NCI-H2196 (cell line): ENCODE data around the gene KCNH4.
"Not testable (repeated sequence)": the region's sequence is repeated elsewhere in the genome, so short reads cannot be mapped to it uniquely, and the experiment has no call there.

Experiments used
- DNase-seq: peaks from one replicate; lab custom pipeline; 2025; ENCODE audit not compliant: unreplicated experiment; lab: John Stamatoyannopoulos, UW

The KCNH4 gene

DNA sequence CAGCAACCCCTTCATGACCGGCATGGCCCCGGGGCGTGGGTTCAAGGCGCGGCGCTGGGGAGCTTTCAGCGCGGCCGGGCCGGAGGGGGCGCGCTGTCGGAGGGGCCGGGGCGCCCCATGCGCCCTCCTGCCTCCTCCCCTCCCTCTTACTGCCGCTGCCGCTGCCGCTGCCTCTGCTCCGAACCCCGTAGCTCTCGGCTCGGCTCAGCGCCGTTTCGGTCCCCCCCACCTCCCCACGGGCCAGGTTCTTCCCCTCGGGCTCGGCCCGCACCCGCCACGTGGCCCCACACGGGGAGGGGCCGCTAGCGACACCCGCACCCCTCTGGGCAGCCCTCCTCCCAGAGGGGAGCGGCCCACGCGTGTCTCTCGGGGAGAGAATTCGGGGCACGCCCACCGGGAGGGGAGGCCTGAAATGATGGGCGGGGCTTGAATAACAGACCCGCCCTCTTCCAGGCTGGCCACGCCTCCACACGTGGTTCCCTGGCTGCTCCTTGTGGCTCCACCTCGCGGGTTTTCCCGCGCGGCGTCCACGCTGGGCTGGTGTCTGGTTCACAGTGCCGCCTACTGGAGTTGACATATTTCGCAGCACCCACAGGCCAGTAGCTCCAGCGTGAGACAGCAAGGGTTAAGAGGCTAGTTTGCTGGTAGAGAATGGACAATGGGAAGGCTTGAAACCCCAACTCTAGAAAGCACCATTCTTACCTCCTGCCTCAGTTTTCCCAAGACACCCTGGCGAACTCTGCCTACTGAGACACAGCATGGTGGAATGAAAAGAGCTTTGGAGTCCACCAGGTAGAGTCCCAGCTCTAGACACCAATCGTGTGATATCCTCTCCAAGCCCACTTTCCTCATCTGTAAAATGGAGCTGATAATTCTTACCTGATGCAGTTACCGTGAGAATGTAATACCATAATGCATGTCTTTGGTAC, at the start of gene KCNH4:
Gene KCNH4 (minus strand): TSS at position 221 of the 929 bp plus-strand sequence. CDS start 197 bp downstream, at position 24.
- peak; percentile 68 for DNase-seq

- no peak for DNase-seq
These were observed 49.3 kb upstream of the KCNH4 start for GRCh38 chr17:42230225-42230624.

- DNase-seq: no peak
These were observed 47.1 kb upstream of the KCNH4 start for GRCh38 chr17:42227849-42228700.

GRCh38 chr17:42225646-42226045, 44.7 kb upstream of the KCNH4 start:
- DNase-seq: no peak

GRCh38 chr17:42224651-42225050, 43.7 kb upstream of the KCNH4 start:
- DNase-seq: no peak

DNA sequence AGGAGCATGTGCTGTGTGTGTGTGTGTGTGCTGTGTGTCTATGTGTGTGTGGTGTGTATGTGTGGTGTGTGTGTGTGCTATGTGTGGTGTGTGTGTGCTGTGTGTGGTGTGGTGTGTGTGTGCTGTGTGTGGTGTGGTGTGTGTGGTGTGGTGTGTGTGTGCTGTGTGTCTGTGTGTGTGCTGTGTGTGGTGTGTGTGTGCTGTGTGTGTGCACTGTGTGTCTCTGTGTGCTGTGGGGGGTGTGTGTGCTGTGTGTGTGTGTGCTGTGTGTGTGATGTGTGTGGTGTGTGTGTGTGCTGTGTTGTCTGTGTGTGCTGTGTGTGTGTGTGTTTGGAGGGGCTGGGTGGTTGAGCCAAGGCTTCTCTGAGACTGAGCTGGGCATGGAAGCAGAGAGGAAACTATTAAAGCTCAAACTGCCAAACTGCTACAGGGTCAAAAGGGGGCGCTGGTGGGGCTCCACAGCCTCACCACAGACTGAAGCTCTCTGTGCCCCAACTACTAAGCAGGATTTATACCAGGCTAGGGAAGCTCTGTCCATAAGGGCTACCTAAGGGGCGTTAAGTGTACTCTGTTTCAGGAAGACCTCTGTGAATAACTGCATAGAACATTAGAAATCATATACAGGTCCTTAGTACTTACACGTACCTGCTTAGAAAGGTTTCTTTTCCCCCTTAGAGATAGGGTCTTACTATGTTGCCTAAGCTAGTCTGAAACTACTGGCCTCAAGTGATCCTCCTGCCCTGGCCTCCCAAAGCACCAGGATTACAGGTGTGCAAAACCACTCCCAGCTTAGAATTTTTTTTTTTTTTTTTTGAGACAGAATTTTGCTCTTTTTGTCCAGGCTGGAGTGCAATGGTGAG, 41.2 kb upstream of the KCNH4 start:
- DNase-seq: peak; percentile 4

DNA sequence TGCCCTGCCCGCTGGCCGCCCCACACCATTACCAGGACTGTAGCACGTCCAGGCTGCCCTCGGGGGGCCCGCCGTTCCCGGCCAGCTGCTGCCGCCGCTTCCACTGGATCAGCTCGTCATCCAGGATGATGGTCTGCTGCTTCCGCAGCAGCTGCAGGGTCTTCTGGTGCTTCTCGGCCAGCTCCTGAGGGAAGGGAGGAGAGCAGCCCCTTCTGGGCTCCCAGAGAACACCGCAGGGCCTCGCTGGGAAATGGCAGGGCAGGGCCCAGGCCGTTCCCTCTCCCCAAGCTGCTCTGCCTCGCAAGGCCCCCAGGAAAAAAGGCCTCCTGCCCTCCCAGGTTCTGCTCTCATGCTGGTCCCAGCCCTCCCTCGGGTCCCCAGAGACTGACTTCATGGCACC, 38.3 kb upstream of the KCNH4 start:
- DNase-seq: not testable (repeated sequence)

DNA sequence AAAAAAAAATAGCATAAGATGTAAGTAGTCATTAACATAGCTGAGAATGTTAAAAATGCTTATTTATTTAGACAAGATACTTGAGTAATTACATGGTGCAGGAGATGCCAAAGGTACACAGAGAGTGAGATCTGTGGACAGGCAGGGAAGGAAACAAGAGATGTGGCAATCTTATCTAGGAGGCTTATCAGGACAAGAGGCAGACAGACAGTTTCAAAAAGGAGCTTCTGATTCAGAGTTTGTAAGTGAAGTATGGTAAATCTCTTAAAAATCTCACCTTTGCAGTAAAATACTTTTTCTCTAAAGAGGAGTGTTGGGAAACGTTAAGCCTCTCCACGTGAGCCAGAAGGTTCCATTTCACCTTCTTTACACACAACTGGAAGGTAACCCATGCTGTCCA, 33.2 kb upstream of the KCNH4 start:
- DNase-seq: no peak

GRCh38 chr17:42212382-42212781, 31.4 kb upstream of the KCNH4 start:
- DNase-seq: no peak

- DNase-seq: not testable (repeated sequence)
These were observed 31.0 kb upstream of the KCNH4 start for GRCh38 chr17:42211921-42212341.

DNA sequence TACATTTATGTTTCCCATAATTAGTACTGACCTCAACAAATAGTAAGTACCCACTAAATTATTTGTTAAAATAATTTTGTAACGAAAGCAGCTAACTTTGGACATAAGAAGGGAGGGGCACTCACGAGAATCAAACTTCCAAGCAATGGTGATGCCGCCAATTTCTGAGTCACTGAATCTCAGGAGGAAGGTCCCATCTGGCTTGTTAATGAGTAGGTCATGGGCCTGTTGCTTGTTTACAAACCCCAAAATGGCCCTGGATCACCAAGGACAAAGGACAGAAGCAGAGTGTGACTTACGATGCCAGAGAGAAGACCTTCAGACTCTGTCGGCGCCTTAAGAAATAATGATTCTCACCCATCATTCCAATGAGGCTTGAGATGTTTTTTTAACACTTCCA, 29.1 kb upstream of the KCNH4 start:
- DNase-seq: no peak

- not testable (repeated sequence) for DNase-seq
These were observed 25.2 kb upstream of the KCNH4 start for GRCh38 chr17:42206153-42206612.

GRCh38 chr17:42203354-42203753, 22.4 kb upstream of the KCNH4 start:
- no peak for DNase-seq

GRCh38 chr17:42202696-42203095, 21.8 kb upstream of the KCNH4 start:
- DNase-seq: no peak

DNA sequence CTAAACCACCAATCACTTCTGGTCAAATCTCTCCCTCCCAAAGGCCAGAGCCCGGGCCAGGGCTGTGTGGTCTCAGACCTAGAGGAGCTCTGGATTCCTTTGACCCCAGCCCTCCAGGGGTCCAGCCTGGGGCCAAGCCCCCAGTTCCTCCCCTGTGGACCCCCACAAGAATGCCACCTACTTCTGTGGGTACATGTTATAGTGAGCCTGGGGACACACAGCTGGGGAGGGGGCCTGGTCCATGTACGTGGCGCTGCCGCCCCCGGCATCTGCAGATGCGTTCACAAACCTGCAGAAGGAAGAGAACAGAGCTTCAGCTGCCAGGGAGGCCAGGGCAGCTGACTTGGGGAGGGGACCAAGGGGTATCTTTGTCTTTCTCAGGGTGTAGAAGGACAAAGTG, 21.2 kb upstream of the KCNH4 start:
- no peak for DNase-seq

- no peak for DNase-seq
These were observed 20.5 kb upstream of the KCNH4 start for GRCh38 chr17:42201458-42201772.

GRCh38 chr17:42200706-42201457, 19.9 kb upstream of the KCNH4 start:
- DNase-seq: no peak

- no peak for DNase-seq
These were observed 18.6 kb upstream of the KCNH4 start for GRCh38 chr17:42199416-42200011.

DNA sequence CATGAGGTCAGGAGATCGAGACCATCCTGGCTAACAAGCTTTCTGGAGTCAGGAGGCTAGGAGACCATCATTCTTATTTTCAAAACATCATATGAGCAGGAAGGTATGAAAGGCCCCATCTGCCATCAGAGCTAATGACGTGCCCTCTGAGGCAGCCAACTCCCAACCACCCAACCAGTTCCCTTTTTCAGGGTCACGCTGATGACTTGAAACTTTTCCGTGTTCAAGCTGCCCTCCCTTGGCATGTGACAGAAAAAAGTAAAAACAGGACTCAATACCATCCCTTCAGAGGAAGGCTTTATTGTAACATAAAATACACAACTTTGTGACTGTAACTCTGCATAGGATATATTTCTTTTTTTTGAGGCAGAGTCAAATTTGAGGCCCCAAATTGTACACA, 18.0 kb upstream of the KCNH4 start:
- no peak for DNase-seq
